Activated CD4-positive, alpha-beta T cell treated with anti-CD3 and anti-CD28 coated beads for 36 hours (primary cell): ENCODE results near the gene CTNNB1. TPM values are rescaled to one million over a fixed set of nuclear protein-coding genes. Genes with fewer than 3 reads are reported as not detected.

Source experiments
- ATAC-seq: fragments of 200-7000 bp; cut with Tn5 transposase; one replicate; pipeline ENCODE4 v1.10.0; 2021; ENCODE audit warnings: mild to moderate bottlenecking, moderate library complexity
- CTCF ChIA-PET: fragments of 350-600 bp; sonication (Branson Sonifier 250); formaldehyde crosslinking; loops from one replicate; lab custom pipeline; 2021; ENCODE audit warnings: antibody characterized with exemption; lab: Charles Lee
- POLR2A ChIA-PET: fragments of 350-600 bp; sonication (Branson Sonifier 250); formaldehyde crosslinking; loops from one replicate; lab custom pipeline; 2021; ENCODE audit warnings: antibody characterized with exemption, inconsistent platforms; lab: Charles Lee
- DNase-seq: peaks from one replicate; pipeline ENCODE4 v3.0.0-alpha.2; 2020
- H3K27ac Mint-ChIP-seq: one replicate; pipeline ENCODE4 v1.8.0; 2021; ENCODE audit warnings: mixed read lengths
- H3K27me3 Mint-ChIP-seq: one replicate; pipeline ENCODE4 v1.8.0; 2021; ENCODE audit warnings: mixed read lengths
- H3K36me3 Mint-ChIP-seq: one replicate; pipeline ENCODE4 v1.8.0; 2021; ENCODE audit warnings: low read depth, mixed read lengths
- H3K4me1 Mint-ChIP-seq: one replicate; pipeline ENCODE4 v1.8.0; 2021; ENCODE audit warnings: mixed read lengths
- H3K4me3 Mint-ChIP-seq: one replicate; pipeline ENCODE4 v1.8.0; 2021; ENCODE audit warnings: mild to moderate bottlenecking, moderate library complexity, mixed read lengths
- H3K9me3 Mint-ChIP-seq: one replicate; pipeline ENCODE4 v1.8.0; 2021; ENCODE audit warnings: low read depth, mixed read lengths
- intact Hi-C, 2 experiments: fragments of 100-400 bp; cut with DNase I in 1 of 2; cut with micrococcal nuclease in 1 of 2; formaldehyde crosslinking; loops; one replicate each; pipeline versions ENCODE4 v1.14.2 to v1.15.1; 2022 to 2024; cut with DNase I, micrococcal nuclease
- total RNA-seq, 2 experiments: library from RNA; stranded (reverse); gene quantifications; one replicate each; pipeline ENCODE4 v1.2.3, GENCODE V29; 2021

Gene CTNNB1
- total RNA-seq, 2 experiments from 2014 or later, result 114 to 158 TPM

DNA sequence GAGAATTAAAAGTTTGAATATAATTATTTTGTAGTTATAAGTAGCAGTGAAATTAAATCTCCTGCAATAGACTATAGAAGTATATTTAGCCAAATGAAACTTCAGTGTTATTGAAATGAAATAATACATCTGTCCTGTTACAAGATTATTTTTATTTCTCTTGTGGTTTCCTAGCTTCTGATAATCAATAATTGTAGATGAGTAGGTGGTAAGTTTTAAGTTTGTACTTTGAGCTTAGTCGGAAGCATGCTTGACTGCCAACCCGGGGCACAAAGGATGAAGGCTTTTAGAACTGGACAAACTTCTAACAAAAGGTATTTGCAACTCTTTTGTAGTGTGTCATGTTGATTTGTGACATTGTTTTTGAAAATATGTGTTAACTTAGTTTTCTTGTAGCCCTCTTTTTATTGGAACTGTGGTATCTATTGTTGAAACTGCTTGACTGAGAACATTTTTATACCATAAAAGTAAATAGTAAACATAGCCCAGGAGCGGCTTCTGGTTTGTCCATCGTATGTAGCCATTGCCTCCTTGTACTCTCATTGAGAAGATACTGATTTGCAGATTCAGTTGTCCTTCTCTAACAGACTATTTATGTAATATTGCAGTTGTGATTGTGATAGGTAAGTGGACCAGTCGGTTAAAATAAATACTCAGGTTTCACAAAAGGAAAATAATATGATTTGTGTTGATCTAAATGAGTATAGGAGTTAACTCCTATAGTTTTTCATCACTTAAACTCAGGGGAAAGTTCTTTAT, 2.9 kb downstream of the CTNNB1 start:
- Mint-ChIP-seq H3K4me1 (peaks cover 63% of the 10 kb centered on the region), H3K27ac (no peak overlapping the region), H3K4me3 (peak overlapping the region; percentile 91), H3K27me3 (peaks cover 2% of the 10 kb centered on the region), H3K9me3 (no peaks in the 10 kb centered on the region), H3K36me3 (peaks cover 14% of the 10 kb centered on the region)
- intact Hi-C loops, result loop anchor here (5.0 to 10.0 kb wide), 4 partner anchors 85 to 893 kb away; partner anchors contain the start of genes RPL14 (in 1 of the 2) and TRAK1 (in 1 of the 2)
- ChIA-PET POLR2A (interaction anchor here (0.7 kb wide), 1 partner anchor 9 kb away, joined by 4 read pairs; no protein-coding TSS in a partner anchor), CTCF (interaction anchor here (0.6 to 2.0 kb wide), 9 partner anchors 10 to 894 kb away, joined by 3 to 5 read pairs (median 4); no protein-coding TSS in a partner anchor)
- no peak for ATAC-seq
- no peak for DNase-seq

- H3K4me3 Mint-ChIP-seq, result peak overlapping the region; percentile 91
- POLR2A ChIA-PET, result interaction anchor here (0.7 kb wide), 1 partner anchor 10 kb away, joined by 4 read pairs; no protein-coding TSS in a partner anchor
Measured at GRCh38 chr3:41202834-41203345, 3.6 kb downstream of the CTNNB1 start.

GRCh38 chr3:41204369-41204768, 5.1 kb downstream of the CTNNB1 start:
- POLR2A ChIA-PET, result interaction anchor here (0.8 kb wide), 1 partner anchor 1412 kb away, joined by 3 read pairs; no protein-coding TSS in a partner anchor
- CTCF ChIA-PET, result interaction anchor here (1.0 kb wide), 1 partner anchor 11 kb away, joined by 4 read pairs; no protein-coding TSS in a partner anchor
- no peak overlapping the region for H3K4me3 Mint-ChIP-seq

More at GRCh38 chr3:41202834-41203345, 3.6 kb downstream of the CTNNB1 start:
- CTCF ChIA-PET, result interaction anchor here (0.6 to 2.0 kb wide), 9 partner anchors 11 to 895 kb away, joined by 3 to 5 read pairs (median 4); no protein-coding TSS in a partner anchor
- Mint-ChIP-seq H3K4me1 (peaks cover 69% of the 10 kb centered on the region), H3K27me3 (peaks cover 2% of the 10 kb centered on the region), H3K9me3 (no peaks in the 10 kb centered on the region), H3K36me3 (peaks cover 14% of the 10 kb centered on the region), H3K27ac (peak overlapping the region; percentile 70)
- DNase-seq (no peak), ATAC-seq (no peak)
- intact Hi-C loops, result loop anchor here (5.0 to 10.0 kb wide), 4 partner anchors 86 to 892 kb away; partner anchors contain the start of genes RPL14 (in 1 of the 2) and TRAK1 (in 1 of the 2)

DNA sequence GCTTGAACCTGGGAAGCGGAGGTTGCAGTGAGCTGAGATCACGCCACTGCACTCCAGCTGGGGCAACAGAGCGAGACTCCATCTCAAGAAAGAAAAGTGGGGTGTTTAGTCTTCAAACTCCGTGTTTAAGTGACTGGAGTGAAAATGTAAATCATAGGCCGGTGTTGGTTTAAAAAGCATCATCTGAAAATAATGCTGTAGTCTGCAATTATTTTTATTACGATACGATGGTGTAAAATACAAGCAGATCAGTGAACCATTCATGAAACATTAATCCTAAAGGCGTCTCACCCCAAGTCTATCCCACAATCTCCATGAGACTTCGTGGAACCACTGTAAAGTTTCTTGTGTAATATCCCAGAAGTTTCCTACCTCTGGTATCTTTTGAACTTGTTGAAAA, 6.3 kb downstream of the CTNNB1 start:
- Mint-ChIP-seq H3K27ac (peak overlapping the region; percentile 45), H3K36me3 (peaks cover 27% of the 10 kb centered on the region), H3K4me1 (peaks cover 85% of the 10 kb centered on the region), H3K4me3 (no peak overlapping the region), H3K9me3 (no peaks in the 10 kb centered on the region), H3K27me3 (no peaks in the 10 kb centered on the region)
- ChIA-PET POLR2A (no interaction called here), CTCF (interaction anchor here (1.8 kb wide), 1 partner anchor 12 kb away, joined by 4 read pairs; no protein-coding TSS in a partner anchor)
- DNase-seq (no peak), ATAC-seq (no peak)
- intact Hi-C loops, result loop anchor here (10.0 kb wide), 2 partner anchors 751 to 889 kb away; partner anchors contain the start of genes RPL14 (in 1 of the 2) and TRAK1 (in 1 of the 2)

More at GRCh38 chr3:41204369-41204768, 5.1 kb downstream of the CTNNB1 start:
- Mint-ChIP-seq H3K27ac (no peak overlapping the region), H3K4me1 (peaks cover 81% of the 10 kb centered on the region), H3K27me3 (no peaks in the 10 kb centered on the region), H3K9me3 (no peaks in the 10 kb centered on the region), H3K36me3 (peaks cover 27% of the 10 kb centered on the region)
- DNase-seq (no peak), ATAC-seq (no peak)
- intact Hi-C loops, result loop anchor here (5.0 to 10.0 kb wide), 4 partner anchors 87 to 890 kb away; partner anchors contain the start of genes RPL14 (in 1 of the 2) and TRAK1 (in 1 of the 2)

- Mint-ChIP-seq H3K36me3 (peaks cover 28% of the 10 kb centered on the region), H3K4me1 (peaks cover 81% of the 10 kb centered on the region), H3K9me3 (no peaks in the 10 kb centered on the region), H3K4me3 (no peak overlapping the region), H3K27me3 (no peaks in the 10 kb centered on the region), H3K27ac (peak overlapping the region; percentile 53)
- ATAC-seq, result no peak
- POLR2A ChIA-PET, result interaction anchor here (1.9 to 3.2 kb wide), 2 partner anchors 8 to 12 kb away, joined by 8 to 13 read pairs; partner anchors contain the start of gene CTNNB1
- no peak for DNase-seq
- CTCF ChIA-PET, result interaction anchor here (1.1 kb wide), 1 partner anchor 9 kb away, joined by 3 read pairs; no protein-coding TSS in a partner anchor
- intact Hi-C loops, result loop anchor here (10.0 kb wide), 2 partner anchors 753 to 887 kb away; partner anchors contain the start of genes RPL14 (in 1 of the 2) and TRAK1 (in 1 of the 2)
Measured at GRCh38 chr3:41207355-41207754, 8.1 kb downstream of the CTNNB1 start.

GRCh38 chr3:41208507-41209220, 9.4 kb downstream of the CTNNB1 start:
- intact Hi-C loops, result loop anchor here (10.0 kb wide), 2 partner anchors 754 to 886 kb away; partner anchors contain the start of genes RPL14 (in 1 of the 2) and TRAK1 (in 1 of the 2)
- H3K27ac Mint-ChIP-seq, result peak overlapping the region; percentile 17

GRCh38 chr3:41209646-41210045, 10.3 kb downstream of the CTNNB1 start:
- ChIA-PET POLR2A (interaction anchor here (3.2 kb wide), 1 partner anchor 10 kb away, joined by 13 read pairs; the partner anchor contains the start of gene CTNNB1), CTCF (interaction anchor here (0.9 to 1.3 kb wide), 2 partner anchors 14 to 18 kb away, joined by 4 read pairs; no protein-coding TSS in a partner anchor)
- intact Hi-C loops, result loop anchor here (10.0 kb wide), 2 partner anchors 755 to 885 kb away; partner anchors contain the start of genes RPL14 (in 1 of the 2) and TRAK1 (in 1 of the 2)
- H3K27me3 Mint-ChIP-seq, result no peaks in the 10 kb centered on the region
- H3K9me3 Mint-ChIP-seq, result no peaks in the 10 kb centered on the region
- ATAC-seq (no peak), DNase-seq (no peak)
- no peak overlapping the region for H3K4me3 Mint-ChIP-seq
- H3K36me3 Mint-ChIP-seq, result peaks cover 35% of the 10 kb centered on the region
- H3K4me1 Mint-ChIP-seq, result peaks cover 81% of the 10 kb centered on the region
- no peak overlapping the region for H3K27ac Mint-ChIP-seq

More at GRCh38 chr3:41208507-41209220, 9.4 kb downstream of the CTNNB1 start:
- no peak for ATAC-seq
- Mint-ChIP-seq H3K9me3 (no peaks in the 10 kb centered on the region), H3K27me3 (no peaks in the 10 kb centered on the region), H3K4me3 (no peak overlapping the region), H3K4me1 (peaks cover 82% of the 10 kb centered on the region), H3K36me3 (peaks cover 35% of the 10 kb centered on the region)
- POLR2A ChIA-PET, result interaction anchor here (1.9 to 3.2 kb wide), 2 partner anchors 9 to 11 kb away, joined by 8 to 13 read pairs; partner anchors contain the start of gene CTNNB1
- DNase-seq, result no peak
- CTCF ChIA-PET, result interaction anchor here (1.1 to 1.3 kb wide), 2 partner anchors 11 to 15 kb away, joined by 3 to 4 read pairs; no protein-coding TSS in a partner anchor

DNA sequence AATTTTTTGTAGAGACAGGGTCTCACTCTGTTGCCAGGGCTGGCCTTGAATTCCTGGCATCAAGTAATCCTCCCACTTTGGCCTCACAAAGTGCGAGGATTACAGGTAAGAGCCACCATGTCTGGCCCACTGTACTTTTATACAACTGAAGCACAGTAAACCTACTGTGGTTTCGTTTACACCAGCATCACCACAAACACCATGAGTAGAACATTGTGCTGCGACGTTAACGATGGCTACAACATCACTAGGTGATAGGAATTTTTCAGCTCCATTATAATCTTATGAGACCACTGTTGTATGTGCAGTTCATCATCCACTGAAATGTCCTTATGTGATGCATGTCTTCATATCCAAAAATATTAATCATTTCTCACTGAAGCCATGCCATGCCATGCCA, 11.7 kb downstream of the CTNNB1 start:
- Mint-ChIP-seq H3K4me1 (peaks cover 81% of the 10 kb centered on the region), H3K27ac (peak overlapping the region; percentile 40), H3K36me3 (peaks cover 35% of the 10 kb centered on the region), H3K4me3 (no peak overlapping the region), H3K9me3 (no peaks in the 10 kb centered on the region), H3K27me3 (no peaks in the 10 kb centered on the region)
- CTCF ChIA-PET, result interaction anchor here (1.0 kb wide), 1 partner anchor 11 kb away, joined by 3 read pairs; no protein-coding TSS in a partner anchor
- no peak for ATAC-seq
- DNase-seq, result no peak
- POLR2A ChIA-PET, result no interaction called here
- intact Hi-C loops, result no loop called here

- peaks cover 79% of the 10 kb centered on the region for H3K4me1 Mint-ChIP-seq
- POLR2A ChIA-PET, result no interaction called here
Measured at GRCh38 chr3:41212088-41212487, 12.8 kb downstream of the CTNNB1 start.

GRCh38 chr3:41213588-41213987, 14.3 kb downstream of the CTNNB1 start:
- ChIA-PET CTCF (interaction anchor here (1.0 to 2.2 kb wide), 3 partner anchors 11 to 40 kb away, joined by 3 to 5 read pairs (median 4); no protein-coding TSS in a partner anchor), POLR2A (interaction anchor here (2.0 kb wide), 1 partner anchor 14 kb away, joined by 6 read pairs; the partner anchor contains the start of gene CTNNB1)
- Mint-ChIP-seq H3K36me3 (peaks cover 36% of the 10 kb centered on the region), H3K9me3 (no peaks in the 10 kb centered on the region), H3K4me1 (peaks cover 76% of the 10 kb centered on the region), H3K4me3 (no peak overlapping the region), H3K27ac (no peak overlapping the region), H3K27me3 (no peaks in the 10 kb centered on the region)
- no peak for DNase-seq
- no peak for ATAC-seq
- intact Hi-C loops, result no loop called here

More at GRCh38 chr3:41212088-41212487, 12.8 kb downstream of the CTNNB1 start:
- no peak overlapping the region for H3K4me3 Mint-ChIP-seq
- CTCF ChIA-PET, result interaction anchor here (1.0 kb wide), 1 partner anchor 13 kb away, joined by 3 read pairs; the partner anchor contains the start of gene CTNNB1
- no peak for ATAC-seq
- H3K27me3 Mint-ChIP-seq, result no peaks in the 10 kb centered on the region
- peaks cover 38% of the 10 kb centered on the region for H3K36me3 Mint-ChIP-seq
- DNase-seq, result no peak
- intact Hi-C loops, result no loop called here
- H3K27ac Mint-ChIP-seq, result peak overlapping the region; percentile 0
- no peaks in the 10 kb centered on the region for H3K9me3 Mint-ChIP-seq
